HL-60/S4 treated with retinoic acid at 250 ng/mL for 4 days and 3 days (cell line): ENCODE results near the gene LAYN.

ENCODE experiments used
- in situ Hi-C: fragments of 300-500 bp; cut with MboI; formaldehyde crosslinking; loops from 2 replicates; pipeline ENCODE4 v1.7.0; 2022; ENCODE audit warnings: low sequenced_read_pairs

The LAYN gene

DNA sequence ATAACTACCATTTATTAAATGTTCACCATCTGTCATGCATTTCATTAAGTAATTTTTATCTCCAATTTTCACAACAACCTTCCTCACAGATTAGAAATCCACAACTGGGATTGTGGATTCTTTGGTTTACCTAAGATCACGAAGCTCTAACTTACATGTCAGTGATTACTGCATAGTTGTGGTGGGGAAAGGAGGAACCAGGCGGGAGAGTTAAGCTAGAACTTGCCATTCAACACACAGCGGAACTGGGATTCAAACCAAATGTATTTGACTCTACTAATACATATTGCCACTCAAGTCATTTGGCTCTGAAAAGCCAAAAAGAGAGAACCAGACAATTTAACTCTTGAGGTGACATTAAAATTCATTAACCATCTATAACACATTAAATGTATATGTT lies 10.4 kb upstream of the LAYN start:
- in situ Hi-C loops = no loop called here

- in situ Hi-C loops = no loop called here
Observed at GRCh38 chr11:111531136-111531535, 9.4 kb upstream of the LAYN start.

GRCh38 chr11:111531687-111532364 lies 8.7 kb upstream of the LAYN start:
- in situ Hi-C loops = no loop called here

DNA sequence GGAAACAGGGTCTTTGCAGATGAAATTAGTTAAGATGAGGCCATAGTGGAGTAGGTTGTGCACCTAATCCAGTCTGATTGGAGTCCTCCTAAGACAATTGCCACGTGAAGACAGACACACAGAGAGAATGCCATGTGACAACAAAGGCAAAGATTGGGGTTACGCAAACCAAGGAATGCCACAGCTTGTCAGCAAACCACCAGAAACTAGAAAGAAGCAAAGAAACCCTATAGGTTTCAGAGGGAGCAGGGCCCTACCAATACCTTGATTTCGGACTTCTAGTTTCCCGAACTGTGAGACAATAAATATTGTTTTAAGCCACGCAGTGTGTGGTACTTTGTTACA lies 8.2 kb upstream of the LAYN start:
- in situ Hi-C loops = no loop called here

DNA sequence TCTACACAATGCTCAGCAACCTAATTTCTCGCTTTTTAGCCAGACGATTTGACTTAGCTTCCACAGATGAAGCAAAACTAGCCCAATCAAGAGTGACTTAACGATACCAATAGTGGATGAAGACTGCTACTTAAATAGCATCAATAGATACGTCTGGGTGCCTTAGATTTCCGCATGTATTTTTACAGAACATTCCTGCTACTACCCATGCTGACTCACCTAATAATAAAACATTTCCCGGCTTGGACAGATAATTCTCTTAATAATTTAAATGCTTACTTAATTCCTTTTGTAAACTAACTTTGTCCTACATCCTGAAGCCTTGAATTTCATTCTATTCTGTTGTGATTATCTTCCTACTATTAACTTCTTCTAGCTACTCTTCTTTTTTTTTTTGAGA lies 5.2 kb upstream of the LAYN start:
- in situ Hi-C loops = no loop called here

DNA sequence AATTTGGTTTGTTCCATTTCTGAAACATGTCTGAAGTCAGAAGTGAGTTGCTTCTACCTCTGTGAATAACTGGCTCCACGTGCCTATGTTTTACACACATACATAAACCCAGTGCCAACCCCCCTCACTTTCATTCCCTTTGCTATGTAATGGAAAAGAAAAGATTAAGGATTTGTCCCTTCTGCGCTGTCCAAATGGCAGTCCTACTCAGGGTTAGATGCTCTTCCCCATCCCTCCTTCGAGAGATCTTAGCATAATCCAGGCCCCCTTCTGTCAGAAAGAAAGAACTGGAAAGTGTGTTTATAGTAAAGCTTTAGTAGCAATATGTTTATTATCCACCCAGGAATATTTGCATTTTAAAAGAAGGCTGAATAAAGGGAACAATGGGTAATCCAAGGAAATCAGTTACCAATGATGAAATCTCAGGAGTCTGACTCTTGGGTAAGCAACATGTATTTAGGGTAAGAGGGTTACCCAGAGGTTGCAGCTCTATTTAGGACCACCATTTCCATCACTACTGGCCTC lies 3.1 kb upstream of the LAYN start:
- in situ Hi-C loops = no loop called here

DNA sequence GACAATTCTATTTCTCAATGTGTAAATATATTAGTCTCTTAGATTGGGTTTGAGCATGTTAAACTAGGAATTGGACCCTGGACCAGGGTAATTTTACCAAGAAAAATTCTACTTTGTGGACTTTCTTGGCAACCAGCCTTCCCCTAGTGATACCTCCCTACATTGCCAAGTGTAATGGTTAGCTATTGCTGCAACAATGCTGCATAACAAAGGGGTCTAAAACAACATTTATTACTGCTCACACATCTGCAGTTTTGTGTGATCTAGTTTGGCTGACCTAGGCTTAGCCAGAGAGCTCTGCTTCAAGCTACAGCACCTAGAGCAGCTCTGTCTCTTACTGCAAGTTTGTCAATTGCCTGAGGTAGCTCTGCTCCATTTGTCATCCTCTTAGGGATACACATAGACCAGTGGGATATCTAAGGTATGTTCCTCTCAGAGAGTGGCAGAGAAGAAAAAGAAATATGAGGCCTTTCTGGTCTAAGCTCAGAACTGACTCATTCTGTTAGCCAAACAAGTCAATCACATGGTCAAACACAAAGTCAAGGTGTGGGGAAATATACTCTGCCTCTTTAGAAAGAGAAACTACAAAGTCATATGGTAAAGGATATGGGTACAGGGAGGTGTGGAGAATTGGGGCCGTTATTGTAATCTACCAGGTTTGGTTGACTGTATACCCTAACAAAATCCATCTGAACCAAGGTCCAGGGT lies 2.0 kb upstream of the LAYN start:
- in situ Hi-C loops = no loop called here

DNA sequence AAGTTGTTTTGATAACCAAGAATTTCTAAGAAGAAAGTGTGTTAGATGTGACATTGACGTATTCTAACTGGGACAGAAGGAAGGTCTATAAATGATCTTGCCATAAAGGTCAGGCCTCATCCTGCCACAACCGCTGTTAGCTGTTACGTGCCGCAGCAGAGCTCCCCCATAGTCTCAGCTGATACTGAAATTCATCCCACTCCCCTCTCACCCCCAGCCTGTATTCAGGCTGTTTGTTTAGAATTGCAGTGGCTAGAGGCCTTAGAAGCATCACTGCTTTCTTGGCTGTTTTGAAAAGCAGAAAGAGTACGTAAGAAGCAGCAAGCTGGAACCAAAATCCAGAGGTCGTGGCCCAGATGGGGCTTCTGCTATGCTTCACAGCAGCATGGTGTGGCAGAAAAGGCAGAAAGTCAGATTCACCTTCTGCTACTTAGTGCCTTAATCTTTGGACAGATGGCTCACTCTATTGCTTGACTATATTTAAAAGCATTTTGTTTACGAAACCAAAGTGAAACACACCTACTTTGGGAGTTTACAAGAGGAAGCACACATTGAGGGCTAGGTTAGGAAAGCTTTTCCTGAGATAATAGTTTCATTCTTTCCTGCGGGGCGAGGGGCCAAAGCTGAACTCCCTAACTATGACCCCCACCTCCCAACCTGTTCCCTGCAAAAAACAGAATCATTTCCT lies 950 bp upstream of the LAYN start:
- in situ Hi-C loops = no loop called here

DNA sequence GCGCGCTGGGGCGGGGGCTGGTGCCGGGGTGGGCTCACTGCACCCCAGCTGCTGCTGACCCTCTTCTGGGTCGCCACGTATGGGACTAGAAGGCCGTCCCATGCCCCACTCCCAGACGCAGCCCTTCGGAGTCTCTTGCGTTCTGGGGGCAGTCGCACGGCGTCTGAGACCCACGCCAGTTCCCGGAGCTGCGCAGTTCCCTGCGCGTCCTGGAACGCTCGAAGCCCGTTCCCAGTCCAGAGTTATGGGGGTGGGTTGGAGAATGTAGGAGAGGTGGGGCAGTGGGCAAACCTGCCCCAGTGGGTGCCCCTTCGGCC lies 375 bp downstream of the LAYN start:
- in situ Hi-C loops = no loop called here

- in situ Hi-C loops = no loop called here
Observed at GRCh38 chr11:111541254-111542061, 938 bp downstream of the LAYN start.

- in situ Hi-C loops = no loop called here
Observed at GRCh38 chr11:111542606-111543275, 2.2 kb downstream of the LAYN start.

DNA sequence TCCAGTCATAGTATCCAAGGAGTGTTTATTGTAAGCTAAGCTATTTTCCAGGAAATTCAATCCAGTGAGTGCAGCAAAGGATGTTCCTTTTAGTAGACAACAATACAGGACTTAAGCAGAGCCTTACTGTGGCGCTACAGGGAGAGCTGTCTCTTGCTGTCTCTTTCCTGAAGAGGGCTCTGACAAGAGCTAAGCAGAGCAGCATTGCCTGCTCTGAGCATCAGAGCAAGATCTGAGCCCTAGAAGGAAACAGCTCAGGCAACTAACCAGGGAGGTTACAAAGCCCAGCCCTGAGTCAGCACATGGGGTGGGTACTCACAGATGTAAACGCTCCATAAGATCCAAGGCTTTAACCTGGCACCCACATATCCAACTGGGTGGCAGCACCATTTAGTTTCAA lies 8.0 kb downstream of the LAYN start:
- in situ Hi-C loops = no loop called here

DNA sequence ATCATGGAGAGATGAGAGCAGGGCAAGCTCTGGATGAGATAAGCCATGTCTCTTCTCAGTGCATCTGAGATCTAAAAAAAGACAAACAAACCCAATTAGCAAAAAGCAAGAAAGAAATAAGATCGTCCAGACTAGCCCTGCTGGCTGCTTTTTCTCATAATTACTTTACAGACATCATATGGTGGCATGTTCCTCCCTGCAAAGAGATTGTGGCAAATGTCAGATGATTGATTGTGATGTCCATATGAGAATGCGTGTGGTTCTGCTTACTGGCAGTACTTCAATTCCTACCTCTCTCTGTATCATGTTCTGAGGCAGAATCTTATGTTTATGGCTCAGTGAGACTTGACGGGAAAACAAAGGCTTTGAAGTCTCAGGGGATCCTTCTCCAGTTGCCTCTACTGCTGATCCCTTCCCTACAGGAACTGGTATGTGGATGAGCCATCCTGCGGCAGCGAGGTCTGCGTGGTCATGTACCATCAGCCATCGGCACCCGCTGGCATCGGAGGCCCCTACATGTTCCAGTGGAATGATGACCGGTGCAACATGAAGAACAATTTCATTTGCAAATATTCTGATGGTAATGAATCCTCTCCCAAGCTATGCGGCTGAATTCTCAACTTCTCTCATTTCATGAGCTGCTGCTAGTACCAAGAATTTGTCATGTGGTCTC lies 8.8 kb downstream of the LAYN start:
- in situ Hi-C loops = no loop called here

DNA sequence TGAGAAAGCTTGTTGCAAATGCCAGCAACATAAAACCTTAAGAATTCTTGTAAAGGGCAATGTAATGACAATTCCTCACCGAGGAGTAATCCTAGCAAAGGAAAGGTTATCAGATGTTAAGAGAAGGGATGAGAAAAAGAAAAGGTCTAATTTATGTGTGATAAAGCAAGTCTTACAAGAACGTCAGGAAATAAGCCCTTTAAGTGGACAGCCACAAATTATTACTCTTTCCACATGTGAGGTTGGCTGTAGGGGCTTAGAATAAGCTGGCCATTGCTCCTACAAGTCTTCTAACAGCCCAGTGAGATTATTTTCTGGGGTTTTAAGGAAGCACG lies 9.3 kb downstream of the LAYN start:
- in situ Hi-C loops = no loop called here

- in situ Hi-C loops = no loop called here
Observed at GRCh38 chr11:111550258-111550657, 9.7 kb downstream of the LAYN start.

DNA sequence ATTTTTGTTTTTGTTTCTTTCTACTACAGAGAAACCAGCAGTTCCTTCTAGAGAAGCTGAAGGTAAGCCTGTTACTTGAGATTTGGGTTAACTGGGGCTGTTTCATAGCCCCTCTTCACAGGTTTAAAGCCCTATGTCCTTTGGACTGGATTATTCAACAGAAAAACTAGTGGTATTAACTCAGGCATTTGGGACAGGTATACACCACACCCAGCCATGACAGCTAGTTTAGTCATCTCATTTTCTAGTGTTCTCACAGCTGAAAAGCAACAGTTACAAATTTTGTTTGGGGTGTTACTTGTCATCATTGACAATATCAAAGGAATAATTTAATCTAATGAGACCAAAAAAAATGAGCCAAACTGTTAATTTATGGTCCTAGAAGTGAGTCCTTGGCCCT lies 14.0 kb downstream of the LAYN start:
- in situ Hi-C loops = no loop called here

- in situ Hi-C loops = no loop called here
Observed at GRCh38 chr11:111555255-111555654, 14.7 kb downstream of the LAYN start.

GRCh38 chr11:111557425-111558111 lies 17.0 kb downstream of the LAYN start:
- in situ Hi-C loops = no loop called here

DNA sequence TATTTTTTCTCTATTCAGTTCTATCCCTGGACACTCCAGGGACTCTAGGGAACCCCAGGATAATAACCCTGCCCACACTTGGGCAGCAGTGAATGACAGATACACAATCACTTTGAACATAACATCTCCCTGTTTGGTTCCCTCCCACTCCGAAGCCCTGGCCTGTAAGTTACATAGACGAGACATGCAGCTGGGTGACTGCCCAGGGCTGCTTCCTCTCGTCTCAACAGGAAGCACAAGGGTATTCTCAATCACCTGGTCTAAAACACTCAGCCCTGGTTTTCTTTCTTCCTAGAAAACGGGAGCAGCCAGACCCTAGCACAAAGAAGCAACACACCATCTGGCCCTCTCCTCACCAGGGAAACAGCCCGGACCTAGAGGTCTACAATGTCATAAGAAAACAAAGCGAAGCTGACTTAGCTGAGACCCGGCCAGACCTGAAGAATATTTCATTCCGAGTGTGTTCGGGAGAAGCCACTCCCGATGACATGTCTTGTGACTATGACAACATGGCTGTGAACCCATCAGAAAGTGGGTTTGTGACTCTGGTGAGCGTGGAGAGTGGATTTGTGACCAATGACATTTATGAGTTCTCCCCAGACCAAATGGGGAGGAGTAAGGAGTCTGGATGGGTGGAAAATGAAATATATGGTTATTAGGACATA lies 19.4 kb downstream of the LAYN start:
- in situ Hi-C loops = no loop called here
